ENCODE results near the gene PTPRK.

- no peak for TF ChIP-seq CTCF (IDR thresholded peaks at IDR 0.05)
- no peak for TF ChIP-seq POLR2A (IDR thresholded peaks at IDR 0.05)
Measured at GRCh38 chr6:128265706-128266105, 254.7 kb downstream of the PTPRK start.

Measured in lower leg skin (tissue), 3 donors.